HepG2 (cell line): ENCODE data around the gene NABP2. TPM values are rescaled to one million over a fixed set of nuclear protein-coding genes. Genes with fewer than 3 reads are reported as not detected.

Source experiments
- ATAC-seq: fragments of 200-7000 bp; cut with Tn5 transposase; 3 replicates; pipeline ENCODE4 v1.9.1; 2020; ENCODE audit warnings: mild to moderate bottlenecking, moderate library complexity
- BruUV-seq: library from RNA; stranded (reverse); fragments of 400-500 nt; replicated peaks from 2 replicates; lab custom pipeline; 2021; lab: Mats Ljungman, UMichigan
- CTCF ChIA-PET: fragments of 300-600 bp; formaldehyde crosslinking; extraction: SDS; loops from one replicate; lab custom pipeline; 2021; ENCODE audit warnings: low total read pairs, inconsistent platforms, low intra/inter-chr PET ratio; lab: Yijun Ruan, JAX
- POLR2A ChIA-PET: fragments of 350-600 bp; sonication (Branson Sonifier 250); formaldehyde crosslinking; loops from one replicate; lab custom pipeline; 2020; ENCODE audit warnings: antibody characterized with exemption, inconsistent platforms; lab: Yijun Ruan, JAX
- DNase-seq: peaks from one replicate; pipeline ENCODE4 v3.0.0-alpha.2; 2015; ENCODE audit warnings: low spot score
- FAIRE-seq: peaks from 3 replicates; lab custom pipeline; 2011; peaks lifted over from hg19 to GRCh38; lab: Jason Lieb, UNC
- H2AFZ ChIP-seq: one replicate; pipeline ENCODE4 v1.6.1; 2011; ENCODE audit warnings: low read length, inconsistent platforms
- H3K27ac ChIP-seq: fragments of 300-600 bp; 3 replicates; pipeline ENCODE4 v1.8.0; 2011; ENCODE audit warnings: mixed run types, mild to moderate bottlenecking, mixed read lengths, low read length, inconsistent platforms; ENCODE audit not compliant: insufficient read depth; ENCODE audit errors: extremely low read length
- H3K27me3 ChIP-seq, 2 experiments: fragments of 200-600 bp in 1 of 2; 2 replicates in 1 of 2; 3 replicates in 1 of 2; pipeline versions ENCODE4 v1.6.0 to v1.8.0; 2011; ENCODE audit warnings: low read length in 2 of 2, mild to moderate bottlenecking in 2 of 2, moderate library complexity in 2 of 2, inconsistent platforms in 1 of 2; ENCODE audit not compliant: insufficient read depth in 2 of 2, control insufficient read depth in 1 of 2
- H3K36me3 ChIP-seq, 2 experiments: fragments of 200-600 bp in 1 of 2; replicated peaks in 1 of 2; 2 replicates in 1 of 2; 3 replicates in 1 of 2; pipeline versions ENCODE4 v1.5.1 to v1.8.0; 2011; ENCODE audit warnings: low read length in 2 of 2, inconsistent platforms in 1 of 2; ENCODE audit not compliant: insufficient read depth in 2 of 2, control insufficient read depth in 1 of 2
- H3K4me1 ChIP-seq: 2 replicates; pipeline ENCODE4 v1.5.1; 2012; ENCODE audit warnings: low read length, inconsistent platforms; ENCODE audit not compliant: insufficient read depth
- H3K4me2 ChIP-seq: 2 replicates; pipeline ENCODE4 v1.6.0; 2011; ENCODE audit warnings: low read depth, low read length, inconsistent platforms
- H3K4me3 ChIP-seq, 3 experiments: fragments of 200-600 bp in 1 of 3; sonication (generic), shearing (Covaris generic) in 1 of 3; replicated peaks in 1 of 3; 2 replicates each; pipeline ENCODE4 v1.5.1; 2011 to 2016; ENCODE audit warnings: low read length in 3 of 3, inconsistent platforms in 2 of 3, low read depth in 2 of 3, mild to moderate bottlenecking in 2 of 3, control low read depth in 1 of 3, mixed read lengths in 1 of 3; ENCODE audit not compliant: insufficient read depth in 1 of 3
- H3K79me2 ChIP-seq: one replicate; pipeline ENCODE4 v1.6.1; 2011; ENCODE audit warnings: low read length, inconsistent platforms; ENCODE audit not compliant: insufficient read depth
- H3K9ac ChIP-seq: 2 replicates; pipeline ENCODE4 v1.6.0; 2011; ENCODE audit warnings: mild to moderate bottlenecking, low read depth, low read length, inconsistent platforms; ENCODE audit not compliant: insufficient read depth
- H3K9me3 ChIP-seq: 2 replicates; pipeline ENCODE4 v1.5.1; 2012; ENCODE audit warnings: mild to moderate bottlenecking, low read length
- H4K20me1 ChIP-seq: 2 replicates; pipeline ENCODE4 v1.6.0; 2011; ENCODE audit warnings: inconsistent platforms, mild to moderate bottlenecking, low read length, moderate library complexity; ENCODE audit not compliant: insufficient read depth
- CAMTA2 ChIP-seq: sonication (generic); formaldehyde crosslinking; IDR thresholded peaks from 2 replicates; pipeline ENCODE4 v1.4.0; 2020; ENCODE audit warnings: mild to moderate bottlenecking, missing genetic modification reagents, borderline replicate concordance
- FLYWCH1 ChIP-seq: sonication (generic); formaldehyde crosslinking; IDR thresholded peaks from 2 replicates; pipeline ENCODE4 v1.8.1; 2023; ENCODE audit warnings: mild to moderate bottlenecking, missing genetic modification reagents
- JUNB ChIP-seq: sonication (generic); formaldehyde crosslinking; IDR thresholded peaks from 2 replicates; pipeline ENCODE4 v1.8.0; 2022; ENCODE audit warnings: missing genetic modification reagents, mild to moderate bottlenecking, borderline replicate concordance
- KAT7 ChIP-seq: IDR thresholded peaks from 2 replicates; pipeline ENCODE4 v1.6.1; 2018; ENCODE audit warnings: borderline replicate concordance, missing compliant biosample characterization
- KMT2A ChIP-seq: sonication (generic); formaldehyde crosslinking; IDR thresholded peaks from 2 replicates; pipeline ENCODE4 v1.4.0; 2020; ENCODE audit warnings: missing genetic modification reagents
- SAFB2 ChIP-seq: sonication (generic); formaldehyde crosslinking; IDR thresholded peaks from 2 replicates; pipeline ENCODE4 v1.5.1; 2020; ENCODE audit warnings: missing genetic modification reagents, low read depth, mild to moderate bottlenecking, borderline replicate concordance
- SP140L ChIP-seq: sonication (generic); formaldehyde crosslinking; IDR thresholded peaks from 2 replicates; pipeline ENCODE4 v1.4.0; 2020; ENCODE audit warnings: missing genetic modification reagents, borderline replicate concordance
- ZFP36L1 ChIP-seq: sonication (generic); formaldehyde crosslinking; IDR thresholded peaks from 2 replicates; pipeline ENCODE4 v1.8.0; 2022; ENCODE audit warnings: mild to moderate bottlenecking, missing genetic modification reagents, moderate library complexity
- ZKSCAN1 ChIP-seq: fragments of 150-350 bp; IDR thresholded peaks from 2 replicates; pipeline ENCODE4 v1.6.1; 2014; ENCODE audit warnings: low read length
- ZNF235 ChIP-seq: sonication (generic); formaldehyde crosslinking; IDR thresholded peaks from 2 replicates; pipeline ENCODE4 v1.8.1; 2023; ENCODE audit warnings: mild to moderate bottlenecking, missing genetic modification reagents, borderline replicate concordance
- ZNF33B ChIP-seq: sonication (generic); formaldehyde crosslinking; IDR thresholded peaks from 2 replicates; pipeline ENCODE4 v1.5.1; 2020; ENCODE audit warnings: mild to moderate bottlenecking, missing genetic modification reagents
- ZNF547 ChIP-seq: sonication (generic); formaldehyde crosslinking; IDR thresholded peaks from 2 replicates; pipeline ENCODE4 v1.5.1; 2020; ENCODE audit warnings: mild to moderate bottlenecking, missing genetic modification reagents
- ZNF605 ChIP-seq: sonication (generic); formaldehyde crosslinking; IDR thresholded peaks from 2 replicates; pipeline ENCODE4 v1.8.0; 2022; ENCODE audit warnings: mild to moderate bottlenecking, missing genetic modification reagents
- ZNF780A ChIP-seq: sonication (generic); formaldehyde crosslinking; IDR thresholded peaks from 2 replicates; pipeline ENCODE4 v1.8.0; 2022; ENCODE audit warnings: mild to moderate bottlenecking, missing genetic modification reagents, moderate library complexity
- WGBS: methylation state at CpG from one replicate; pipeline ENCODE4 v1.1.6; 2017; ENCODE audit warnings: low lambda C conversion rate; 5-methylcytosine and 5-hydroxymethylcytosine counted together
- in situ Hi-C: cut with HindIII; loops from 2 replicates; pipeline ENCODE4 v1.10.0; 2017; ENCODE audit warnings: low pct_unique_long_range_greater_than_20kb; ENCODE audit not compliant: extremely low pct_ligation_motif_present
- intact Hi-C: fragments of 100-400 bp; cut with micrococcal nuclease; formaldehyde crosslinking; loops from one replicate; pipeline ENCODE4 v1.10.0; 2022; ENCODE audit not compliant: unreplicated experiment
- polyA plus RNA-seq, 8 experiments: library from polyadenylated mRNA; depleted of rRNA in 3 of 8; stranded (reverse) in 7 of 8; unstranded in 1 of 8; fragments of >200 nt; fragmentation: Illumina TruSeq in 4 of 8; extraction: Trizol in 4 of 8; gene quantifications; 2 replicates each; pipeline versions ENCODE4 v1.2.1 to v1.2.3, GENCODE V29; 2011 to 2016; ENCODE audit warnings: low read depth in 4 of 8, missing spikeins in 1 of 8, mixed read lengths in 1 of 8; ENCODE audit not compliant: insufficient read depth in 1 of 8
- total RNA-seq, 5 experiments: library from RNA; depleted of rRNA; stranded (reverse); fragments of >200 nt; fragmentation: Illumina TruSeq; extraction: Trizol; gene quantifications; 2 replicates each; pipeline ENCODE4 v1.2.3, GENCODE V29; 2016; ENCODE audit warnings: low read depth in 1 of 5
- TF ChIP-seq, protein P1 (sequence below): sonication (generic); formaldehyde crosslinking; IDR thresholded peaks from 2 replicates; pipeline ENCODE4 v1.4.0; 2020; ENCODE audit warnings: mild to moderate bottlenecking, missing genetic modification reagents
- TF ChIP-seq, protein P2 (sequence below): sonication (generic); formaldehyde crosslinking; IDR thresholded peaks from 2 replicates; pipeline ENCODE4 v1.4.0; 2020; ENCODE audit warnings: missing genetic modification reagents, borderline replicate concordance
- TF ChIP-seq, protein P3 (sequence below): sonication (generic); formaldehyde crosslinking; IDR thresholded peaks from 2 replicates; pipeline ENCODE4 v1.4.0; 2020; ENCODE audit warnings: missing genetic modification reagents
- TF ChIP-seq, protein P4 (sequence below): sonication (generic); formaldehyde crosslinking; IDR thresholded peaks from 2 replicates; pipeline ENCODE4 v1.5.0; 2020; ENCODE audit warnings: missing genetic modification reagents, mild to moderate bottlenecking, borderline replicate concordance

The NABP2 gene
- total and polyA plus RNA-seq, 2 of the 13 experiments (the other 11 are each of a cell fraction or from before 2014, with no cell fraction given), result 33.2 to 35.5 TPM

DNA sequence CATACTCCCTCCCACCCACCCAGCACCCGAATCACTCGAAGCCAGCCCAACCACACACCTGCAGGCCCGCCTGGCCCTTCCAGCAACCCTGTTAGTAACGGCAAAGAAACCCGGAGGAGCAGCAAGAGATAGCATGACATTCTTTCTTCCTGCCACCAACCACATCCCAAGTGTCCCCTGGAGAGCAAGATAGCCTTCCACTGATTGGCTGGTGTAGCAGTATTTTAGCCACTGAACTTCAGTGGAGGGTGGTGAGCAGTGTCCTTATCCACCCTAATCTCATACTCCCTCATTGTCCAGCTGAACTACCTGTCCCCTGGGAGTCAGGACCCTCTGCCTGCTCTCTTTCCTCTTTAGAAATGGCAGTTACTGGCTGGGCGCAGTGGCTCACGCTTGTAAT is 4.9 kb downstream of the NABP2 start (continued):
- TF ChIP-seq, protein P1, sequence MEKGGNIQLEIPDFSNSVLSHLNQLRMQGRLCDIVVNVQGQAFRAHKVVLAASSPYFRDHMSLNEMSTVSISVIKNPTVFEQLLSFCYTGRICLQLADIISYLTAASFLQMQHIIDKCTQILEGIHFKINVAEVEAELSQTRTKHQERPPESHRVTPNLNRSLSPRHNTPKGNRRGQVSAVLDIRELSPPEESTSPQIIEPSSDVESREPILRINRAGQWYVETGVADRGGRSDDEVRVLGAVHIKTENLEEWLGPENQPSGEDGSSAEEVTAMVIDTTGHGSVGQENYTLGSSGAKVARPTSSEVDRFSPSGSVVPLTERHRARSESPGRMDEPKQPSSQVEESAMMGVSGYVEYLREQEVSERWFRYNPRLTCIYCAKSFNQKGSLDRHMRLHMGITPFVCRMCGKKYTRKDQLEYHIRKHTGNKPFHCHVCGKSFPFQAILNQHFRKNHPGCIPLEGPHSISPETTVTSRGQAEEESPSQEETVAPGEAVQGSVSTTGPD, result no peak
- no peak for TF ChIP-seq CAMTA2 (CRISPR knock-in tag)

DNA sequence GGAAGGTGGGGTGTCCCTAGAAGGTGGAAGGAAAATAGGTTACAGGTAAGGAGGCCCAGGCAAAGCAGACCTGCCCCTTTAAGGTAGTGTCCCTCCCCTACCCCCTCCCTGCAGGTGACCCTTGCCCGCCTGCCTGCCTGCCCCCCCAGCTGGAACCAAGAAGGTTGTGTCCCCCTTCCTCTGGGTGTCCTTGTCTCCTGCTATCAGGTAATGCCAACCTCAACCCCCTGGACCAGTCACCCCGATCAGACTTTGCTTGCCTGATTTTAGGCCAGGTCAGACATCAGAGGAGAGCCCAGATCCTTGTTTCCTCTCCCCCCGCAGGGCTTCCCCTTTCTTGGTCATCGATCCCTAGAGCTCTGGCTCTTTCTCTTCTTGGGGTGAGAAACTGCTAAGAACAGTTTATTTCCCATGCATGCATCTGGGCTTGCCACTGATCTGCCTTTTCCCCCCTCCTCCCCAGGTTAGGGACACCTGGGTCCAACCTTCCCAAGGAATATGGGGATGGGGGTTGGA is 5.8 kb downstream of the NABP2 start, which contains the start of gene SLC39A5:
Gene SLC39A5 (plus strand): TSS at position 136 of the 516 bp plus-strand sequence. CDS start 1,224 bp downstream, outside the sequence.
- H3K9ac ChIP-seq, result peak within 1 kb of the TSS; percentile 87
- H3K4me1 ChIP-seq, result peaks cover 43% of the 10 kb centered on the region
- POLR2A ChIA-PET, result interaction anchor here (0.8 to 5.8 kb wide), 8 partner anchors 9 to 149 kb away, joined by 3 to 96 read pairs (median 6); partner anchors contain the start of genes CNPY2, COQ10A, ESYT1 and PAN2
- peak within 1 kb of the TSS; percentile 2 for H2AFZ ChIP-seq
- FAIRE-seq (no peak), ATAC-seq (peak; percentile 17), DNase-seq (no peak)
- BruUV-seq, result TSS peak; percentile 95
- CTCF ChIA-PET, result interaction anchor here (1.3 to 1.4 kb wide), 2 partner anchors 28 to 37 kb away, joined by 3 to 6 read pairs; partner anchors contain the start of genes ANKRD52 and COQ10A
- intact Hi-C loops, result no loop called here
- peak within 1 kb of the TSS; percentile 62 to 86 (median 78) for H3K4me3 ChIP-seq
- H3K9me3 ChIP-seq, result no peaks in the 10 kb centered on the region
- no peaks in the 10 kb centered on the region for H3K27me3 ChIP-seq
- H3K27ac ChIP-seq, result peak within 1 kb of the TSS; percentile 99
- peak within 1 kb of the TSS; percentile 94 for H3K4me2 ChIP-seq
- in situ Hi-C loops, result no loop called here
- WGBS, result 10% methylated on average over 4 of the region's 4 CpGs
- H4K20me1 ChIP-seq, result no peaks in the 10 kb centered on the region
- peaks cover 24% of the 10 kb centered on the region for H3K79me2 ChIP-seq
- H3K36me3 ChIP-seq, result no peaks in the 10 kb centered on the region; a peak in 2 of 5 replicates
- no peak for TF ChIP-seq ZNF780A (CRISPR knock-in tag)
- TF ChIP-seq ZNF547, result 0 out of 2 replicates have a peak, but pooled peaks have one; percentile 41
- TF ChIP-seq ZNF33B, result no peak; the same call in 1 of the 2 replicates
- TF ChIP-seq, protein P2, sequence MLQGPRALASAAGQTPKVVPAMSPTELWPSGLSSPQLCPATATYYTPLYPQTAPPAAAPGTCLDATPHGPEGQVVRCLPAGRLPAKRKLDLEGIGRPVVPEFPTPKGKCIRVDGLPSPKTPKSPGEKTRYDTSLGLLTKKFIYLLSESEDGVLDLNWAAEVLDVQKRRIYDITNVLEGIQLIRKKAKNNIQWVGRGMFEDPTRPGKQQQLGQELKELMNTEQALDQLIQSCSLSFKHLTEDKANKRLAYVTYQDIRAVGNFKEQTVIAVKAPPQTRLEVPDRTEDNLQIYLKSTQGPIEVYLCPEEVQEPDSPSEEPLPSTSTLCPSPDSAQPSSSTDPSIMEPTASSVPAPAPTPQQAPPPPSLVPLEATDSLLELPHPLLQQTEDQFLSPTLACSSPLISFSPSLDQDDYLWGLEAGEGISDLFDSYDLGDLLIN (CRISPR knock-in tag), result no peak
- no peak for TF ChIP-seq FLYWCH1 (CRISPR knock-in tag)
- no peak for TF ChIP-seq ZKSCAN1
- TF ChIP-seq SAFB2 (CRISPR knock-in tag), result no peak
- TF ChIP-seq JUNB (CRISPR knock-in tag), result no peak
- TF ChIP-seq ZNF605 (CRISPR knock-in tag), result no peak
- TF ChIP-seq, protein P3, sequence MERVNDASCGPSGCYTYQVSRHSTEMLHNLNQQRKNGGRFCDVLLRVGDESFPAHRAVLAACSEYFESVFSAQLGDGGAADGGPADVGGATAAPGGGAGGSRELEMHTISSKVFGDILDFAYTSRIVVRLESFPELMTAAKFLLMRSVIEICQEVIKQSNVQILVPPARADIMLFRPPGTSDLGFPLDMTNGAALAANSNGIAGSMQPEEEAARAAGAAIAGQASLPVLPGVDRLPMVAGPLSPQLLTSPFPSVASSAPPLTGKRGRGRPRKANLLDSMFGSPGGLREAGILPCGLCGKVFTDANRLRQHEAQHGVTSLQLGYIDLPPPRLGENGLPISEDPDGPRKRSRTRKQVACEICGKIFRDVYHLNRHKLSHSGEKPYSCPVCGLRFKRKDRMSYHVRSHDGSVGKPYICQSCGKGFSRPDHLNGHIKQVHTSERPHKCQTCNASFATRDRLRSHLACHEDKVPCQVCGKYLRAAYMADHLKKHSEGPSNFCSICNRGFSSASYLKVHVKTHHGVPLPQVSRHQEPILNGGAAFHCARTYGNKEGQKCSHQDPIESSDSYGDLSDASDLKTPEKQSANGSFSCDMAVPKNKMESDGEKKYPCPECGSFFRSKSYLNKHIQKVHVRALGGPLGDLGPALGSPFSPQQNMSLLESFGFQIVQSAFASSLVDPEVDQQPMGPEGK (CRISPR knock-in tag), result 0 out of 2 replicates have a peak, but pooled peaks have one; percentile 20
- no peak for TF ChIP-seq ZNF235
- TF ChIP-seq, protein P4, sequence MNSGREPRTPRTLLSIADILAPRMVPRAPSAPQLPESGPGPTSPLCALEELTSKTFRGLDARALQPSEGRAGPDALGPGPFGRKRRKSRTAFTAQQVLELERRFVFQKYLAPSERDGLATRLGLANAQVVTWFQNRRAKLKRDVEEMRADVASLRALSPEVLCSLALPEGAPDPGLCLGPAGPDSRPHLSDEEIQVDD, result no peak
- no peak for TF ChIP-seq ZFP36L1 (CRISPR knock-in tag)
- TF ChIP-seq KMT2A (CRISPR knock-in tag), result no peak
- 0 out of 2 replicates have a peak, but pooled peaks have one; percentile 13 for TF ChIP-seq KAT7 (CRISPR knock-in tag)
- TF ChIP-seq SP140L (CRISPR knock-in tag), result no peak
